H1 (cell line): ENCODE measurements around the gene IGSF9B. TPM values are rescaled to one million over a fixed set of nuclear protein-coding genes. Genes with fewer than 3 reads are reported as not detected.

Experiments used
- ATF3 ChIP-seq: IDR thresholded peaks from 2 replicates; pipeline ENCODE4 v1.6.1; 2011; ENCODE audit warnings: low read depth, mild to moderate bottlenecking, low read length; ENCODE audit not compliant: insufficient read depth
- EP300 ChIP-seq, 2 experiments: IDR thresholded peaks; 1 replicate in 1 of 2; 2 replicates in 1 of 2; pipeline ENCODE4 v1.6.1; 2011 to 2012; ENCODE audit warnings: low read depth in 2 of 2, low read length in 2 of 2, mild to moderate bottlenecking in 2 of 2, borderline replicate concordance in 1 of 2, inconsistent platforms in 1 of 2, moderate library complexity in 1 of 2
- polyA plus RNA-seq, 7 experiments: library from polyadenylated mRNA; depleted of rRNA in 3 of 7; stranded (reverse) in 5 of 7; unstranded in 2 of 7; fragments of >200 nt in 5 of 7; fragments of 200-250 nt in 2 of 7; gene quantifications; 1 replicate in 5 of 7; 2 replicates in 1 of 7; 4 replicates in 1 of 7; pipeline versions ENCODE4 v1.2.1 to v1.2.3, GENCODE V29; 2011 to 2013; ENCODE audit warnings: missing spikeins in 2 of 7, mixed read lengths in 2 of 7
- total RNA-seq: library from RNA; stranded (reverse); fragmentation: NEBNext Ultra II Directional; extraction: Animal tissue kit (Norgen Biotek cat#: 25700); gene quantifications from 2 replicates; pipeline ENCODE4 v1.2.1, GENCODE V29; 2021

IGSF9B gene
- total and polyA plus RNA-seq, 2 of the 8 experiments (the other 6 are each of a cell fraction or from before 2014, with no cell fraction given), result 16.5 to 49.2 TPM

GRCh38 chr11:133937468-133937867 is 19.3 kb downstream of the IGSF9B start (continued):
- TF ChIP-seq EP300 (IDR thresholded peaks at IDR 0.05; ENCODE audit: borderline replicate concordance in 1 of 2, low read depth in 2 of 2, low read length in 2 of 2), result no peak
- no peak for TF ChIP-seq ATF3
